ENCODE measurements around the gene USP15.

Gene USP15

DNA sequence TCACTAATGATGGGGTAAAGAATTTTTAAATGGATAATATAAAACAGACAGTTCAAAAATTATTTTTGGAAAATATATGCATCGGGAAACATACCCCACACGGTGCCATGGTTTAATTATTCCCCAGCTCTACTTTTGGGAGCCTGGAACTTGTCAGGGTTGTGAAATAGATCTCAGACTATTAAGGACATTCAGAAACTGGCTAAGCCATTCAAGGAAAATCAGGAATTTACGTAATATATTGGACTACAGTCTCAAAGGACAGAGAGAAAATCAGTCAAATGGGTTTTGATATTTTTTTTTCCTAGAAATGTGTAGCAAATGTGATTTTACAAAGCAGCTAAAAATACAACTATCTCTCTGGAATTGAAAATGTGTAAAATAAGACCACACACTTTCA, 148.9 kb downstream of the USP15 start:
- TF ChIP-seq, protein P1, sequence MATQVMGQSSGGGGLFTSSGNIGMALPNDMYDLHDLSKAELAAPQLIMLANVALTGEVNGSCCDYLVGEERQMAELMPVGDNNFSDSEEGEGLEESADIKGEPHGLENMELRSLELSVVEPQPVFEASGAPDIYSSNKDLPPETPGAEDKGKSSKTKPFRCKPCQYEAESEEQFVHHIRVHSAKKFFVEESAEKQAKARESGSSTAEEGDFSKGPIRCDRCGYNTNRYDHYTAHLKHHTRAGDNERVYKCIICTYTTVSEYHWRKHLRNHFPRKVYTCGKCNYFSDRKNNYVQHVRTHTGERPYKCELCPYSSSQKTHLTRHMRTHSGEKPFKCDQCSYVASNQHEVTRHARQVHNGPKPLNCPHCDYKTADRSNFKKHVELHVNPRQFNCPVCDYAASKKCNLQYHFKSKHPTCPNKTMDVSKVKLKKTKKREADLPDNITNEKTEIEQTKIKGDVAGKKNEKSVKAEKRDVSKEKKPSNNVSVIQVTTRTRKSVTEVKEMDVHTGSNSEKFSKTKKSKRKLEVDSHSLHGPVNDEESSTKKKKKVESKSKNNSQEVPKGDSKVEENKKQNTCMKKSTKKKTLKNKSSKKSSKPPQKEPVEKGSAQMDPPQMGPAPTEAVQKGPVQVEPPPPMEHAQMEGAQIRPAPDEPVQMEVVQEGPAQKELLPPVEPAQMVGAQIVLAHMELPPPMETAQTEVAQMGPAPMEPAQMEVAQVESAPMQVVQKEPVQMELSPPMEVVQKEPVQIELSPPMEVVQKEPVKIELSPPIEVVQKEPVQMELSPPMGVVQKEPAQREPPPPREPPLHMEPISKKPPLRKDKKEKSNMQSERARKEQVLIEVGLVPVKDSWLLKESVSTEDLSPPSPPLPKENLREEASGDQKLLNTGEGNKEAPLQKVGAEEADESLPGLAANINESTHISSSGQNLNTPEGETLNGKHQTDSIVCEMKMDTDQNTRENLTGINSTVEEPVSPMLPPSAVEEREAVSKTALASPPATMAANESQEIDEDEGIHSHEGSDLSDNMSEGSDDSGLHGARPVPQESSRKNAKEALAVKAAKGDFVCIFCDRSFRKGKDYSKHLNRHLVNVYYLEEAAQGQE (IDR thresholded peaks at IDR 0.05; ENCODE audit: insufficient read depth in 1 of 2, low read depth in 2 of 2, low read length in 2 of 2), result no peak
- TF ChIP-seq SIN3A (IDR thresholded peaks at IDR 0.05; ENCODE audit: borderline replicate concordance, insufficient read depth, low read length), result no peak
- no peak for TF ChIP-seq TAF1 (IDR thresholded peaks at IDR 0.05; ENCODE audit: borderline replicate concordance, insufficient read depth, low read length)
- no peak for TF ChIP-seq POLR2AphosphoS5 (IDR thresholded peaks at IDR 0.05; ENCODE audit: low read depth, low read length)
- no peak for TF ChIP-seq FOXP2 (optimal IDR thresholded peaks at IDR 0.05; ENCODE audit: borderline replicate concordance, extremely low read depth, extremely low read length, insufficient read depth)

DNA sequence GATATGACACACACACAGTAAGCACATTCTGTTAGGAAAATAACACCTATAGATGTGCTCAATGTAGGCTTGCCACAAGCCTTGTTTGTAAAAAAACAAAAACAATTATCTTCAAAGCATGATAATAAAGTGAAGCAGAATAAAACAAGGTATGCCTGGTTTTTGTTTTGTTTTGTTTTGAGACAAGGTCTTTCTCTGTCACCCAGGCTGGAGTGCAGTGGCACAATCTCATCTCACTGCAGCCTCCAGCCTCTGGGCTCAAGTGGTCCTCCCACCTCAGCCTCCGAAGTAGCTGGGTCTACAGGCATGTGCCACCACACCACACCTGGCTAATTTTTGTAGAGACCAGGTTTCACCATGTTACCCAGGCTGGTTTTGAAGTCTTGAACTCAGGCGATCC, 154.0 kb downstream of the USP15 start:
- TF ChIP-seq SIN3A (IDR thresholded peaks at IDR 0.05; ENCODE audit: borderline replicate concordance, insufficient read depth, low read length) (no peak), TAF1 (IDR thresholded peaks at IDR 0.05; ENCODE audit: borderline replicate concordance, insufficient read depth, low read length) (no peak), FOXP2 (optimal IDR thresholded peaks at IDR 0.05; ENCODE audit: borderline replicate concordance, extremely low read depth, extremely low read length, insufficient read depth) (no peak), POLR2AphosphoS5 (IDR thresholded peaks at IDR 0.05; ENCODE audit: low read depth, low read length) (no peak)
- TF ChIP-seq, protein P1 (IDR thresholded peaks at IDR 0.05; ENCODE audit: insufficient read depth in 1 of 2, low read depth in 2 of 2, low read length in 2 of 2), result no peak

DNA sequence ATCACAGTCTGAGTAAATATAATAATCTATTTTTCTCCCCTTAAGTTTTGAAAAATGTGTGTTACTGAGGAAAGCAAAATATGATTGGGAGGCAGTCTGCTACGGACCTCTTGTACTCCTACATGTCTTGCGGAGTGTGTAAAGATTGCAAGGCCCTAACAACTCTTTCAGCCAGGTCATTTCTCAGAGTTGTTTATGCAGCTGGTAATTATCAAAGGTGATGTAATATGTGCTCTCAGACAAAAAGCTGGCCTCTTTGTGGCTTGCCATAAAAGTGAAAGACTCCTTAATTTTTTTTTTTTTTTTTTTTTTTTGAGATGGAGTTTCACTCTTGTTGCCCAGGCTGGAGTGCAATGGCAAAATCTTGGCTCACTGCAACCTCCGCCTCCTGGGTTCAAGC, 165.9 kb downstream of the USP15 start:
- TF ChIP-seq SIN3A (IDR thresholded peaks at IDR 0.05; ENCODE audit: borderline replicate concordance, insufficient read depth, low read length) (no peak), FOXP2 (optimal IDR thresholded peaks at IDR 0.05; ENCODE audit: borderline replicate concordance, extremely low read depth, extremely low read length, insufficient read depth) (no peak), POLR2AphosphoS5 (IDR thresholded peaks at IDR 0.05; ENCODE audit: low read depth, low read length) (no peak), TAF1 (IDR thresholded peaks at IDR 0.05; ENCODE audit: borderline replicate concordance, insufficient read depth, low read length) (no peak)
- TF ChIP-seq, protein P1 (IDR thresholded peaks at IDR 0.05; ENCODE audit: insufficient read depth in 1 of 2, low read depth in 2 of 2, low read length in 2 of 2), result no peak

DNA sequence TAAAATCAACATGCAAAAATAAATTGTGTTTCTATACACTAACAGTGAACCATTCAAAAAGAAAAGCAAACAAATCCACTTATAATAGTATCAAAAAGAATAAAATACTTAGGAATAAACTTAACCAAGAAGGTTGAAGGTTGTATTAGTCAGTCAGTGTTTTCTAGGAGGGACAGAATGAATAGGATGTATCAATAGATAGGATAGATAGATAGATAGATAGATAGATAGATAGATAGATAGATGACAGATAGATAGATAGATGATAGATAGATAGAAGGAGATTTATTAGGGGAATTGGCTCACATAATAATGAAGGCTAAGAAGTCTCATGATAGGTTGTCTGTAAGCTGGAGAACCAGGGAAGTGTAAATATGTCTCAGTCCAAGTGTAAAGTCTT, 169.3 kb downstream of the USP15 start:
- TF ChIP-seq POLR2AphosphoS5 (IDR thresholded peaks at IDR 0.05; ENCODE audit: low read depth, low read length), result no peak
- no peak for TF ChIP-seq SIN3A (IDR thresholded peaks at IDR 0.05; ENCODE audit: borderline replicate concordance, insufficient read depth, low read length)
- TF ChIP-seq, protein P1 (IDR thresholded peaks at IDR 0.05; ENCODE audit: insufficient read depth in 1 of 2, low read depth in 2 of 2, low read length in 2 of 2), result no peak
- no peak for TF ChIP-seq FOXP2 (optimal IDR thresholded peaks at IDR 0.05; ENCODE audit: borderline replicate concordance, extremely low read depth, extremely low read length, insufficient read depth)
- no peak for TF ChIP-seq TAF1 (IDR thresholded peaks at IDR 0.05; ENCODE audit: borderline replicate concordance, insufficient read depth, low read length)

Data from PFSK-1 (cell line).